IMR-90 (cell line): ENCODE results near the gene GUCY2D. TPM values are rescaled to one million over a fixed set of nuclear protein-coding genes. Genes with fewer than 3 reads are reported as not detected.

ENCODE experiments used
- ATAC-seq: fragments of 200-7000 bp; cut with Tn5 transposase; 2 replicates; pipeline ENCODE4 v1.9.1; 2020; ENCODE audit warnings: low read depth, mild to moderate bottlenecking, moderate library complexity
- BruUV-seq: library from RNA; stranded (reverse); fragments of 400-500 nt; replicated peaks from 2 replicates; lab custom pipeline; 2021; lab: Mats Ljungman, UMichigan
- CTCF ChIA-PET: fragments of 300-600 bp; formaldehyde crosslinking; extraction: SDS; loops from one replicate; lab custom pipeline; 2021; ENCODE audit warnings: antibody characterized with exemption; lab: Yijun Ruan, JAX
- POLR2A ChIA-PET: fragments of 300-600 bp; sonication (Branson Sonifier 250); formaldehyde crosslinking; loops from one replicate; lab custom pipeline; 2022; ENCODE audit warnings: antibody characterized with exemption; ENCODE audit not compliant: unreplicated experiment; lab: Charles Lee
- DNase-seq: peaks from one replicate; pipeline ENCODE4 v3.0.0; 2013
- H2AFZ ChIP-seq: replicated peaks from 2 replicates; pipeline ENCODE3; 2013; ENCODE audit warnings: low read length, mild to moderate bottlenecking; ENCODE audit not compliant: poor library complexity
- H2AK5ac ChIP-seq: 2 replicates; pipeline ENCODE4 v1.6.1; 2013; ENCODE audit warnings: low read depth, low read length, inconsistent platforms
- H2AK9ac ChIP-seq: replicated peaks from 2 replicates; pipeline ENCODE3; 2013; ENCODE audit warnings: mild to moderate bottlenecking, low read depth, low read length, moderate library complexity; ENCODE audit not compliant: poor library complexity
- H2BK120ac ChIP-seq: 2 replicates; pipeline ENCODE4 v1.6.1; 2013; ENCODE audit warnings: low read depth, low read length, inconsistent platforms
- H2BK15ac ChIP-seq: 3 replicates; pipeline ENCODE4 v1.6.1; 2013; ENCODE audit warnings: low read depth, low read length, inconsistent platforms
- H2BK20ac ChIP-seq: 2 replicates; pipeline ENCODE4 v1.6.1; 2013; ENCODE audit warnings: low read depth, mild to moderate bottlenecking, inconsistent platforms, low read length, moderate library complexity
- H2BK5ac ChIP-seq: 2 replicates; pipeline ENCODE4 v1.6.1; 2013; ENCODE audit warnings: mild to moderate bottlenecking, low read depth, low read length, inconsistent platforms; ENCODE audit not compliant: poor library complexity, severe bottlenecking
- H3K14ac ChIP-seq: replicated peaks from 2 replicates; pipeline ENCODE4 v1.6.1; 2013; ENCODE audit warnings: low read depth, low read length, inconsistent platforms
- H3K18ac ChIP-seq: 2 replicates; pipeline ENCODE4 v1.6.1; 2013; ENCODE audit warnings: low read depth, low read length, control low read depth
- H3K23ac ChIP-seq: 2 replicates; pipeline ENCODE4 v1.6.1; 2013; ENCODE audit warnings: low read depth, low read length, inconsistent platforms
- H3K27ac ChIP-seq: 2 replicates; pipeline ENCODE4 v1.5.1; 2013; ENCODE audit warnings: mild to moderate bottlenecking, control low read depth, low read length; ENCODE audit not compliant: insufficient read depth
- H3K27me3 ChIP-seq: 2 replicates; pipeline ENCODE4 v1.6.1; 2013; ENCODE audit warnings: low read length; ENCODE audit not compliant: control insufficient read depth, insufficient read depth
- H3K36me3 ChIP-seq: 2 replicates; pipeline ENCODE4 v1.6.1; 2013; ENCODE audit warnings: low read length, mixed read lengths; ENCODE audit not compliant: control insufficient read depth, insufficient read depth
- H3K4ac ChIP-seq: 2 replicates; pipeline ENCODE4 v1.6.1; 2013; ENCODE audit warnings: low read depth, low read length, inconsistent platforms
- H3K4me1 ChIP-seq: 2 replicates; pipeline ENCODE4 v1.6.1; 2013; ENCODE audit warnings: low read length, mixed read lengths; ENCODE audit not compliant: control insufficient read depth, insufficient read depth
- H3K4me2 ChIP-seq: 2 replicates; pipeline ENCODE4 v1.6.1; 2013; ENCODE audit warnings: low read depth, mild to moderate bottlenecking, control low read depth, low read length, moderate library complexity
- H3K4me3 ChIP-seq: 2 replicates; pipeline ENCODE4 v1.5.1; 2013; ENCODE audit warnings: low read depth, mild to moderate bottlenecking, control low read depth, low read length, moderate library complexity; ENCODE audit not compliant: insufficient read depth
- H3K56ac ChIP-seq: 2 replicates; pipeline ENCODE4 v1.6.1; 2013; ENCODE audit warnings: low read length, inconsistent platforms; ENCODE audit not compliant: insufficient read depth; ENCODE audit errors: extremely low read depth
- H3K79me1 ChIP-seq, 2 experiments: 2 replicates each; pipeline ENCODE4 v1.6.1; 2013; ENCODE audit warnings: low read length in 2 of 2, inconsistent platforms in 1 of 2, low read depth in 1 of 2
- H3K9ac ChIP-seq: 2 replicates; pipeline ENCODE4 v1.6.1; 2013; ENCODE audit warnings: low read depth, low read length, control low read depth
- H3K9me1 ChIP-seq: 2 replicates; pipeline ENCODE4 v1.6.1; 2013; ENCODE audit warnings: low read length, inconsistent platforms; ENCODE audit not compliant: insufficient read depth
- H3K9me3 ChIP-seq: 2 replicates; pipeline ENCODE4 v1.6.1; 2013; ENCODE audit warnings: low read length; ENCODE audit not compliant: control insufficient read depth, insufficient read depth
- H4K20me1 ChIP-seq: 2 replicates; pipeline ENCODE4 v1.6.1; 2013; ENCODE audit warnings: low read length, inconsistent platforms; ENCODE audit not compliant: insufficient read depth
- H4K5ac ChIP-seq: 2 replicates; pipeline ENCODE4 v1.6.1; 2013; ENCODE audit warnings: mild to moderate bottlenecking, low read depth, low read length, control low read depth
- H4K8ac ChIP-seq, 2 experiments: 2 replicates each; pipeline ENCODE4 v1.6.1; 2013; ENCODE audit warnings: low read depth in 2 of 2, low read length in 2 of 2, control low read depth in 1 of 2, inconsistent platforms in 1 of 2
- H4K91ac ChIP-seq: 2 replicates; pipeline ENCODE4 v1.6.1; 2013; ENCODE audit warnings: low read depth, low read length, inconsistent platforms; ENCODE audit not compliant: insufficient read depth
- BHLHE40 ChIP-seq: fragments of 150-350 bp; IDR thresholded peaks from 2 replicates; pipeline ENCODE4 v1.6.1; 2016; ENCODE audit warnings: mild to moderate bottlenecking, low read depth, low read length
- ELK1 ChIP-seq: fragments of 150-350 bp; IDR thresholded peaks from 2 replicates; pipeline ENCODE4 v1.6.1; 2016; ENCODE audit warnings: low read depth, mild to moderate bottlenecking, low read length, moderate library complexity, borderline replicate concordance
- NFE2L2 ChIP-seq: fragments of 150-350 bp; IDR thresholded peaks from 2 replicates; pipeline ENCODE4 v1.6.1; 2016; ENCODE audit warnings: low read depth, mild to moderate bottlenecking, low read length
- WGBS, 2 experiments: methylation state at CpG; one replicate each; pipeline versions ENCODE4 v1.1.5 to v1.1.7; 2013; ENCODE audit warnings: missing lambda C conversion rate in 2 of 2; ENCODE audit not compliant: insufficient read length in 1 of 2; ENCODE audit errors: extremely low coverage in 2 of 2; 5-methylcytosine and 5-hydroxymethylcytosine counted together
- dilution Hi-C: fragments of 300-500 bp; cut with HindIII; formaldehyde crosslinking; loops from one replicate; pipeline ENCODE4 v1.14.3; 2018; ENCODE audit warnings: low sequenced_read_pairs; ENCODE audit not compliant: unreplicated experiment
- in situ Hi-C: fragments of 300-500 bp; cut with MboI; formaldehyde crosslinking; loops from 3 replicates; pipeline ENCODE4 v1.14.3; 2019; ENCODE audit warnings: low sequenced_read_pairs, inconsistent platforms, mixed read lengths
- intact Hi-C: fragments of 100-400 bp; cut with micrococcal nuclease; formaldehyde crosslinking; loops from 2 replicates; pipeline ENCODE4 v1.10.0; 2022
- polyA plus RNA-seq, 3 experiments: library from polyadenylated mRNA; depleted of rRNA; stranded (reverse); fragments of >200 nt; gene quantifications; 2 replicates each; pipeline ENCODE4 v1.2.3, GENCODE V29; 2012; ENCODE audit warnings: low replicate concordance in 1 of 3
- total RNA-seq: library from RNA; depleted of rRNA; stranded (reverse); fragments of >200 nt; gene quantifications from 2 replicates; pipeline ENCODE4 v1.2.3, GENCODE V29; 2012

Gene GUCY2D
- total and polyA plus RNA-seq, 2 of the 4 experiments (the other 2 are of a cell fraction): 0.03 TPM; not detected in 1

- H3K4me2 ChIP-seq: peak overlapping the region; percentile 7; the same call in 1 of the 2 replicates
- H3K18ac ChIP-seq: no peak overlapping the region
- no peak overlapping the region for H2AK5ac ChIP-seq
- no peak overlapping the region for H2BK15ac ChIP-seq
- H3K4me3 ChIP-seq: no peak overlapping the region
- no peaks in the 10 kb centered on the region for H3K4me1 ChIP-seq
- H4K20me1 ChIP-seq: peaks cover 5% of the 10 kb centered on the region; the same call in 1 of the 2 replicates
- no peak for DNase-seq
- no peak overlapping the region for H3K4ac ChIP-seq
- in situ Hi-C loops (no loop called here), intact Hi-C loops (loop anchor here (5.0 to 10.0 kb wide), 2 partner anchors 159 to 722 kb away; no protein-coding TSS in a partner anchor), dilution Hi-C loops (no loop called here)
- no peak overlapping the region for H2BK120ac ChIP-seq
- 5% methylated on average over 6 of the region's 15 CpGs; no CpG with 5 or more reads in 1 of the 2 experiments for WGBS, 2 experiments
- no peak overlapping the region for H2BK20ac ChIP-seq
- H3K79me1 ChIP-seq: no peaks in the 10 kb centered on the region
- H3K56ac ChIP-seq: no peak overlapping the region
- BruUV-seq: no TSS peak
- no peak overlapping the region for H2AK9ac ChIP-seq
- CTCF ChIA-PET: interaction anchor here (1.0 to 4.9 kb wide), 4 partner anchors 10 to 56 kb away, joined by 3 to 25 read pairs (median 5); partner anchors contain the start of gene ALOXE3
- H3K27ac ChIP-seq: no peak overlapping the region
- H2AFZ ChIP-seq: no peak overlapping the region
- H4K5ac ChIP-seq: no peak overlapping the region
- no peaks in the 10 kb centered on the region for H3K36me3 ChIP-seq
- no peak overlapping the region for H4K91ac ChIP-seq
- TF ChIP-seq NFE2L2 (no peak), ELK1 (no peak), BHLHE40 (no peak)
- POLR2A ChIA-PET: no interaction called here
- ATAC-seq: no peak
- no peaks in the 10 kb centered on the region for H3K9me3 ChIP-seq
- no peak overlapping the region for H2BK5ac ChIP-seq
- no peak overlapping the region for H3K9ac ChIP-seq
- no peak overlapping the region for H4K8ac ChIP-seq
- peak overlapping the region; percentile 59; the same call in 1 of the 2 replicates for H3K23ac ChIP-seq
- H3K27me3 ChIP-seq: peaks cover 77% of the 10 kb centered on the region
- H3K9me1 ChIP-seq: no peaks in the 10 kb centered on the region
- H3K14ac ChIP-seq: no peak overlapping the region
Observed at GRCh38 chr17:8062807-8063483, 60.5 kb downstream of the GUCY2D start.
